Activated CD4-positive, alpha-beta memory T cell treated with anti-CD3 and anti-CD28 coated beads for 36 hours (primary cell): ENCODE data around the gene IL3RA. TPM values are rescaled to one million over a fixed set of nuclear protein-coding genes. Genes with fewer than 3 reads are reported as not detected.
A peak's percentile ranks its signal among the peaks of the same experiment; 100 is the strongest.

Source experiments
- CTCF ChIA-PET: fragments of 350-600 bp; sonication (Branson Sonifier 250); formaldehyde crosslinking; loops from one replicate; lab custom pipeline; 2021; ENCODE audit warnings: antibody characterized with exemption, inconsistent platforms; lab: Charles Lee
- POLR2A ChIA-PET: fragments of 350-600 bp; sonication (Branson Sonifier 250); formaldehyde crosslinking; loops from one replicate; lab custom pipeline; 2021; ENCODE audit warnings: antibody characterized with exemption; lab: Charles Lee
- DNase-seq: peaks from one replicate; pipeline ENCODE4 v3.0.0-alpha.2; 2020
- H3K27ac Mint-ChIP-seq: one replicate; pipeline ENCODE4 v1.8.0; 2021; ENCODE audit warnings: mixed read lengths
- H3K27me3 Mint-ChIP-seq: one replicate; pipeline ENCODE4 v1.8.0; 2021; ENCODE audit warnings: mixed read lengths
- H3K36me3 Mint-ChIP-seq: one replicate; pipeline ENCODE4 v1.8.0; 2021; ENCODE audit warnings: mixed read lengths
- H3K4me1 Mint-ChIP-seq: one replicate; pipeline ENCODE4 v1.8.0; 2021; ENCODE audit warnings: low read depth, mixed read lengths
- H3K4me3 Mint-ChIP-seq: one replicate; pipeline ENCODE4 v1.8.0; 2021; ENCODE audit warnings: mild to moderate bottlenecking, mixed read lengths
- H3K9me3 Mint-ChIP-seq: one replicate; pipeline ENCODE4 v1.8.0; 2021; ENCODE audit warnings: mixed read lengths
- intact Hi-C: fragments of 100-400 bp; cut with micrococcal nuclease; formaldehyde crosslinking; loops from one replicate; pipeline ENCODE4 v1.15.1; 2023
- total RNA-seq, 2 experiments: library from RNA; stranded (reverse); gene quantifications; one replicate each; pipeline ENCODE4 v1.2.3, GENCODE V29; 2021

Gene IL3RA
- total RNA-seq, 2 experiments from 2014 or later, result 1.2 to 1.4 TPM

- H3K36me3 Mint-ChIP-seq, result peaks cover 63% of the 10 kb centered on the region
- CTCF ChIA-PET, result no interaction called here
- H3K4me1 Mint-ChIP-seq, result peaks cover 38% of the 10 kb centered on the region
- intact Hi-C loops, result no loop called here
- POLR2A ChIA-PET, result no interaction called here
- peak overlapping the region; percentile 67 for H3K27ac Mint-ChIP-seq
- no peaks in the 10 kb centered on the region for H3K27me3 Mint-ChIP-seq
- no peak for DNase-seq
- H3K4me3 Mint-ChIP-seq, result no peak overlapping the region
- H3K9me3 Mint-ChIP-seq, result no peaks in the 10 kb centered on the region
Observed at GRCh38 chrX:1389181-1389992, 52.8 kb downstream of the IL3RA start.

GRCh38 chrX:1389993-1390285, 53.4 kb downstream of the IL3RA start:
- intact Hi-C loops, result loop anchor here (2.0 to 10.0 kb wide), 5 partner anchors 67 to 1302 kb away; partner anchors contain the start of genes CD99, P2RY8 and PPP2R3B
- Mint-ChIP-seq H3K36me3 (peaks cover 59% of the 10 kb centered on the region), H3K4me3 (peak overlapping the region; percentile 51), H3K27me3 (no peaks in the 10 kb centered on the region), H3K27ac (no peak overlapping the region), H3K4me1 (peaks cover 43% of the 10 kb centered on the region), H3K9me3 (no peaks in the 10 kb centered on the region)
- ChIA-PET POLR2A (no interaction called here), CTCF (no interaction called here)
- DNase-seq, result no peak

GRCh38 chrX:1390621-1391369, 54.2 kb downstream of the IL3RA start:
- Mint-ChIP-seq H3K27ac (peak overlapping the region; percentile 96), H3K36me3 (peaks cover 58% of the 10 kb centered on the region)
- DNase-seq, result peak; percentile 17

GRCh38 chrX:1391370-1391706, 54.8 kb downstream of the IL3RA start:
- H3K27me3 Mint-ChIP-seq, result no peaks in the 10 kb centered on the region
- POLR2A ChIA-PET, result no interaction called here
- H3K27ac Mint-ChIP-seq, result peak overlapping the region; percentile 96
- H3K9me3 Mint-ChIP-seq, result no peaks in the 10 kb centered on the region
- H3K4me3 Mint-ChIP-seq, result peak overlapping the region; percentile 84
- no peak for DNase-seq
- CTCF ChIA-PET, result no interaction called here
- H3K4me1 Mint-ChIP-seq, result peaks cover 56% of the 10 kb centered on the region
- intact Hi-C loops, result loop anchor here (2.0 to 10.0 kb wide), 5 partner anchors 69 to 1301 kb away; partner anchors contain the start of genes CD99, P2RY8 and PPP2R3B
- H3K36me3 Mint-ChIP-seq, result peaks cover 61% of the 10 kb centered on the region

More at GRCh38 chrX:1390621-1391369, 54.2 kb downstream of the IL3RA start:
- CTCF ChIA-PET, result no interaction called here
- intact Hi-C loops, result loop anchor here (2.0 to 10.0 kb wide), 5 partner anchors 68 to 1302 kb away; partner anchors contain the start of genes CD99, P2RY8 and PPP2R3B
- POLR2A ChIA-PET, result no interaction called here
- Mint-ChIP-seq H3K4me3 (peak overlapping the region; percentile 84), H3K27me3 (no peaks in the 10 kb centered on the region), H3K9me3 (no peaks in the 10 kb centered on the region), H3K4me1 (peaks cover 51% of the 10 kb centered on the region)

DNA sequence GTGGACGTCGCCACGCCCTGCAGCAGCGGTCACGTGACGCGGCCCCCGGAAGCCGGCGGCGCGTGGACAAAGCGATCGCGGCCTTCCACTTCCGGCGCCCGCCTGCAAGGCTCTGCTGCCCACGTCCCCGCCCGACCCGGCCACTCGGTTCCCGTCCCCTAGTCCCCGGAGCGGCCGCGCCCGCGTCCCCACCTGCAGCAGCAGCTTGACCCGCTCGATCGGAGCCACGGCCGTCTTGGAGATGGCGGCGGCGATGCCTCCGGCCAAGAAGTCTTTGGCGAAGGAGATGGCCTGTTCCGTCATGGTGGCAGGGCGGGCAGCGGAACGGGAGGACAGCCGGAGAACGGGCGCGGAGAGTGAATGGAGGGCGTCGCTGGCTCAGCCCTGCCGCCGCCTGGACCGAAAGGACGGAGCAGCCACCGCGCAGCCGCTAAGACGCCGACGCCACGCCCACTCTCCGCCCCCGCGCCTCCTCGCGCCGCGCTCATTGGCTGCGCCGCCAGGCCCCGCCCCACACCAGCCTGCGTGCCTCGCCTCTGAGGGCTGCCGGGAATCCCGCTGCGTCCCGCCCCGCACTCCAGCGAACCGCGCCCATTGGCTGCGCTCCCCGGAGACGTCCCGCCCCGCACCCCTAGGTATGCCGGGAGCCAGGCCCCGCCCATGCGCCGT, 55.3 kb downstream of the IL3RA start, which contains the start of gene SLC25A6:
Gene SLC25A6, minus strand, starts transcription at position 407 of the 669 bp plus-strand sequence. Its CDS starts 104 bp downstream, at position 303.
- H3K4me3 Mint-ChIP-seq, result peak within 1 kb of the TSS; percentile 84
- ChIA-PET CTCF (no interaction called here), POLR2A (no interaction called here)
- peaks cover 57% of the 10 kb centered on the region for H3K4me1 Mint-ChIP-seq
- peak within 1 kb of the TSS; percentile 96 for H3K27ac Mint-ChIP-seq
- intact Hi-C loops, result loop anchor here (1.0 to 10.0 kb wide), 11 partner anchors 61 to 1300 kb away; partner anchors contain the start of genes AKAP17A, CD99, CRLF2 and GTPBP6
- H3K36me3 Mint-ChIP-seq, result peaks cover 56% of the 10 kb centered on the region
- H3K9me3 Mint-ChIP-seq, result no peaks in the 10 kb centered on the region
- peak; percentile 100 for DNase-seq
- H3K27me3 Mint-ChIP-seq, result no peaks in the 10 kb centered on the region

GRCh38 chrX:1392376-1393068, 55.9 kb downstream of the IL3RA start:
- no peaks in the 10 kb centered on the region for H3K27me3 Mint-ChIP-seq
- H3K36me3 Mint-ChIP-seq, result peaks cover 50% of the 10 kb centered on the region
- intact Hi-C loops, result loop anchor here (1.0 to 10.0 kb wide), 10 partner anchors 61 to 1300 kb away; partner anchors contain the start of genes AKAP17A, CD99, CRLF2 and GTPBP6
- no peaks in the 10 kb centered on the region for H3K9me3 Mint-ChIP-seq
- POLR2A ChIA-PET, result no interaction called here
- H3K4me3 Mint-ChIP-seq, result peak overlapping the region; percentile 84
- peaks cover 57% of the 10 kb centered on the region for H3K4me1 Mint-ChIP-seq
- peak overlapping the region; percentile 96 for H3K27ac Mint-ChIP-seq
- no peak for DNase-seq
- CTCF ChIA-PET, result no interaction called here

DNA sequence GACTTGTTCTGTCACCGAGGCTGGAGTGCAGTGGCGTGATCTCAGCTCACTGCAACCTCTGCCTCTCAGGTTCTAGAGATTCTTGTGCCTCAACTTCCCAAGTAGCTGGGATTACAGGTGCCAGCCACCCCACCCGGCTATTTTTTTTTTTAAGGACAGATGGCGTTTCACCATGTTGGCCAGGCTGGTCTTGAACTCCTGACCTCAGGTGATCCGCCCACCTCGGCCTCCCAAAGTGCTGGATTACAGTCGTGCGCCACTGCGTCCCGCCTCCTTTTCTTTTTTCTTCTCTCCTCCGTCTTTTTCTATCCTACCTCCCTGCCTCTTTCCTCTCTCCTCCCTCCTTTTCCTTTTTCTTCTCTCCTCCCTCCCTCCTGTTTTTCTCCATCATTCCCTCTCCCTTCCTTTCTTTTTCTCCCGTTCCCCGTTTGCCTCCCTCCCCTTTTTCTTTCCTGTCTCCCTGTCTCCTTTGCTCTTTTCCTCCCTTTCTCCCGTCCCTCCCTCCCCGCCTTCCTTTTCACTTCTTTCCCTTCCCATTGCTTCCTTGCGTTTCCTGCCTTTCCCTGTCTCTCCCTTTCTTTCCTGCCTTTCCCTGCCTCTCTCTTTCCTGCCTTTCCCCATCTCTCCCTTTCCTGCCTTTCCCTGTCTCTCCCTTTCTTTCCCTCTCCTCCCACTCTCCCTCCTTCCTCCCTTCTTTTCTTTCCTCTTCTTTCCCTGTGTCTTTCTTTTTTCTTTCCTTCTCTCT, 57.5 kb downstream of the IL3RA start:
- H3K27ac Mint-ChIP-seq, result peak overlapping the region; percentile 82
- ChIA-PET CTCF (no interaction called here), POLR2A (no interaction called here)
- peaks cover 42% of the 10 kb centered on the region for H3K4me1 Mint-ChIP-seq
- peak overlapping the region; percentile 84 for H3K4me3 Mint-ChIP-seq
- intact Hi-C loops, result loop anchor here (2.0 to 10.0 kb wide), 7 partner anchors 143 to 1298 kb away; partner anchors contain the start of genes CD99, CRLF2, GTPBP6 and P2RY8
- DNase-seq, result no peak
- no peaks in the 10 kb centered on the region for H3K9me3 Mint-ChIP-seq
- H3K27me3 Mint-ChIP-seq, result no peaks in the 10 kb centered on the region
- H3K36me3 Mint-ChIP-seq, result peaks cover 37% of the 10 kb centered on the region

DNA sequence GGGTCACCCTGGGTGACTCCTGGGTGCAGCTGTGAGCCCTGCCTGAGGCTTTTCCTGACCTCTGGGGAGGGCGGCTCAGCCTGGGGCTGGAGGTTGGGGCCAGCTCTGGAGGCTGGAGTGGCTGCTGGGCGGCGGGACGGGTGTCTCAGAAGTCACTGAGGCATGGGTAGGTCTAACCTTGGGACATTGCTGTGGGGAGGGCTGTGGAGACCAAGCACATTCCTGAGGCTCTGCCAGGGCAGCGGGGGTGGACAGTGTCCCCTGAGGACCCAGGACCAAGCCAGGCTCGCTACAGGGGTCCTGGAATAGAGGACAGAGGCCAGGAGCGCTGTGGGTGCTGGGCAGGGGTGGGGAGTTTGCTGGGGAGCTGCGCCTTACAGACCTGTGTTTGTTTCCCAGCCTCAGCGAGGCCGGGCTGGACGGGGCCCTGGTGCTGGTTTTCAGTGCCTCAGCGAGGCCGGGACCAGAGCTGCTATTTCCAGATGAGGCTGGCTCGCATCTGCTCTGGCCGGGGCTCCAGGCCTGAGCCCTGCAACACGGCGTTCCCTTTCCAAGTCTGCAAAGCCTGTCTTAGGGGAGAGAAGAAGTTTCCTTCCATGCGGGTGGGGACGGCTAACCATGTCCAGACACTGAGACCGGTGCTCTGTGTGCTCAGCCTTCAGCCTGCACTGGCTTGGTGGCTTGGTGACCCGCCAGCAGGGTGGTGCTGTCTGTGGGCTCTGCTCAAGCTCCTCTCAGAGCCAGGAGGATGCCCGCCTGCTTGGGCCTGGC, 58.3 kb downstream of the IL3RA start:
- Mint-ChIP-seq H3K4me3 (peak overlapping the region; percentile 4), H3K27me3 (no peaks in the 10 kb centered on the region), H3K36me3 (peaks cover 33% of the 10 kb centered on the region), H3K27ac (peak overlapping the region; percentile 3), H3K9me3 (no peaks in the 10 kb centered on the region), H3K4me1 (peaks cover 34% of the 10 kb centered on the region)
- POLR2A ChIA-PET, result no interaction called here
- CTCF ChIA-PET, result no interaction called here
- no peak for DNase-seq
- intact Hi-C loops, result loop anchor here (5.0 to 10.0 kb wide), 4 partner anchors 142 to 1297 kb away; partner anchors contain the start of genes CD99, P2RY8 and PPP2R3B

DNA sequence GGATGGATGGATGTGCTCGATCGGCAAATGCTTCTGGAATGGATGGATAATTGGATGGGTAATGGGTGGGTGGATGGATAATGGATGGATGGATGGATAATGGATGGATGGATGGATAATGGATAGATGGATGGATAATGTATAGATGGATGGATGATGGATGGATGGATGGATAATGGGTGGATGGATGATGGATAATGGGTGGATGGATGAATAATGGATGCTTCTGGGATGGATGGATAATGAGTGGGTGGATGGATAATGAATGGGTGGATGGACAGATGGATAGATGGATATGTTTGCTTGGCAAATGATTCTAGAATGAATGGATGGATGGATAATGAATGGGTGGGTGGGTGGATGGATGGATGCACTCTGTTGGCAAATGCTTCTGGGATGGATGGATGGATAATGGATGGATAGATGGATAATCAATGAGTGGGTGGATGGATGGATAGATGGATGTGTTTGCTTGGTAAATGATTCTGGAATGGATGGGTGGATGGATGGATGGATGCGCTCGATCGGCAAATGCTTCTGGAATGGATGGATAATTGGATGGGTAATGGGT, 59.1 kb downstream of the IL3RA start:
- Mint-ChIP-seq H3K4me1 (peaks cover 30% of the 10 kb centered on the region), H3K27me3 (no peaks in the 10 kb centered on the region), H3K36me3 (peaks cover 28% of the 10 kb centered on the region), H3K9me3 (no peaks in the 10 kb centered on the region), H3K4me3 (no peak overlapping the region), H3K27ac (no peak overlapping the region)
- ChIA-PET CTCF (no interaction called here), POLR2A (no interaction called here)
- intact Hi-C loops, result loop anchor here (10.0 kb wide), 1 partner anchor 1011 kb away; the partner anchor contains the start of gene PPP2R3B
- DNase-seq, result no peak

- H3K4me3 Mint-ChIP-seq, result no peak overlapping the region
- H3K9me3 Mint-ChIP-seq, result no peaks in the 10 kb centered on the region
- ChIA-PET CTCF (no interaction called here), POLR2A (no interaction called here)
- DNase-seq, result no peak
- H3K27me3 Mint-ChIP-seq, result no peaks in the 10 kb centered on the region
- peaks cover 24% of the 10 kb centered on the region for H3K4me1 Mint-ChIP-seq
- intact Hi-C loops, result loop anchor here (10.0 kb wide), 1 partner anchor 1012 kb away; the partner anchor contains the start of gene PPP2R3B
- peaks cover 22% of the 10 kb centered on the region for H3K36me3 Mint-ChIP-seq
- no peak overlapping the region for H3K27ac Mint-ChIP-seq
Observed at GRCh38 chrX:1397001-1397400, 60.4 kb downstream of the IL3RA start.
